ENCODE measurements around the gene ZNF662.

Gene ZNF662

GRCh38 chr3:42914771-42915515 lies 9.0 kb downstream of the ZNF662 start:
- DNase-seq (ENCODE audit: low read depth, low spot score): no peak

DNA sequence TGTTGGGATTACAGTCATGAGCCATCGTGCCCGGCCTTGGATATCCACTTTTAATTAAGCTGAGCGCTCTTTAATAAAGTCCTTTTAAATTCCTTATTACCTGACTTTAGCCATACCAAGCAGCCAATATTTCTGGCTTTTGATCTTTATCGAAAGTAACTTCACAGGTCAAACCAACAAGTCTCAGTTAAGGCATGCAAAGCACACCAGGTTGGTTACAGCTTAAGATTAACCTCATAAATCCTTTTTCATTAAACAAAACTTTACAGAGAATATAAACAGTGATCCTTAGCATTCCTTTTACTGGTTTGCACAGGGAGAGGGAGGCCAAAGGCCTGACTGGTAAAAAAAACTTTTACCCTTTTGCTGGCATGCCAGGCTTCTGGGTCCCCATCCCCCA lies 17.7 kb downstream of the ZNF662 start:
- no peak overlapping the region for H3K4me3 ChIP-seq (ENCODE audit: low read length)
- DNase-seq (ENCODE audit: low read depth, low spot score): no peak

More at GRCh38 chr3:42914771-42915515, 9.0 kb downstream of the ZNF662 start:
- H3K4me3 ChIP-seq (ENCODE audit: low read length): no peak overlapping the region

GRCh38 chr3:42926310-42926709 lies 20.4 kb downstream of the ZNF662 start:
- no peak overlapping the region for H3K4me3 ChIP-seq (ENCODE audit: low read length)

DNA sequence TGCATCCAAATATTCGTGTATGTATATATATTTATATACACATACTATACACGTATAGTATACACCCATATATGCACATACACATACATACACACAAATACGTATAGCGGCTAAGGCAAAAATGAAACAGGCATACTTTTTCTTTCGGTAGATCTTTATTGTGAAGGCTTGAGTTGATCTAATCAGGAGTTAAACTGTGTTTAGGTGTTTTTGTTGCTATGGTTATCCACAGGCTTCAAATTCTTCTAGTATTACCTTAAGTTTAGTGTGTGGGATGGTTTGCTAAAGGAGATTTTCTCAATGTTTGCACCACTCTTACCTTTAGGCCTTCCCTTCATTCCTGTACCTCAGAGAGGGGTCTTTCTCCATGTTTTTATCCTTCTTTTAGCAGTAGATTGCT lies 28.2 kb downstream of the ZNF662 start:
- DNase-seq (ENCODE audit: low read depth, low spot score): no peak
- no peak overlapping the region for H3K4me3 ChIP-seq (ENCODE audit: low read length)

More at GRCh38 chr3:42926310-42926709, 20.4 kb downstream of the ZNF662 start:
- DNase-seq (ENCODE audit: low read depth, low spot score): no peak

GRCh38 chr3:42934910-42935309 lies 29.0 kb downstream of the ZNF662 start:
- no peak for DNase-seq (ENCODE audit: low read depth, low spot score)

DNA sequence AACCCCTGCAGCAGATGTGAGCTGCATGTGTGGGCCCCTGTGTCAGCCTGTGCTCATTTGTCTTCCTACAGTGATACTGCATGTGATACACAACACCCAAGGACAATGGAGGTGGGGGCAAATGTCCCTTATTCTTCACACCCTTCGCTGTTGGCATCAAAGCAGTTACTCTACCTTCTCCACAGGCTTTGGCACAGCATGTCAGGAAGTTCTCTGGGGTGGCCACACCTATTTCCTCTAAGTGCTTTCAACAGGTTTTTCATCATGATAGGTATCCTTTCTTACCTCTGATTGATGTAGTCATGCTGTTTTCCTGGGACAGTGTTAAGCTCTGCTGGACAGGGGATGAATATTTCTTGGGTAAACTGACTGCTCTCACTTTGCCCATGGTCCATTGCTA lies 29.5 kb downstream of the ZNF662 start:
- DNase-seq (ENCODE audit: low read depth, low spot score): peak; percentile 14
- H3K4me3 ChIP-seq (ENCODE audit: low read length): no peak overlapping the region

More at GRCh38 chr3:42934910-42935309, 29.0 kb downstream of the ZNF662 start:
- H3K4me3 ChIP-seq (ENCODE audit: low read length): no peak overlapping the region

GRCh38 chr3:42936157-42936981 lies 30.4 kb downstream of the ZNF662 start:
- DNase-seq (ENCODE audit: low read depth, low spot score): no peak
- no peak overlapping the region for H3K4me3 ChIP-seq (ENCODE audit: low read length)

- no peak for DNase-seq (ENCODE audit: low read depth, low spot score)
- H3K4me3 ChIP-seq (ENCODE audit: low read length): no peak overlapping the region
Observed at GRCh38 chr3:42937334-42937733, 31.4 kb downstream of the ZNF662 start.

DNA sequence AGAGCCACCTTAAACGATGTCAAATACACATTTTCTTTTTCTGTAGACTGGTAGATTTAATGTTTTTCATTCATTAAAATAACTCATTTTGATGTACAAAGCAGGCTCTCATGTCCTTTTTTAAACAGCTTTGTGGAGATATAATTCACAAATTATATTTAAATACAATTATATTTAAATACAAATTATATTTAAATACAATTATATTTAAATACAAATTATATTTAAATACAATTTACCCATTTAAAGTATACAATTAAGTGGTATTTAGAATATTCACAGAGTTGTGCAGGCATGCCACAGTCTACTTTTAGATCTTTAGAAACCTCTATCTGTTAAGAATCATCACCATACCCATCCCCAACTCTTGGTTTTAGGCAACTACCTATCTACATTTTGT lies 36.8 kb downstream of the ZNF662 start:
- H3K4me3 ChIP-seq (ENCODE audit: low read length): no peak overlapping the region
- no peak for DNase-seq (ENCODE audit: low read depth, low spot score)

DNA sequence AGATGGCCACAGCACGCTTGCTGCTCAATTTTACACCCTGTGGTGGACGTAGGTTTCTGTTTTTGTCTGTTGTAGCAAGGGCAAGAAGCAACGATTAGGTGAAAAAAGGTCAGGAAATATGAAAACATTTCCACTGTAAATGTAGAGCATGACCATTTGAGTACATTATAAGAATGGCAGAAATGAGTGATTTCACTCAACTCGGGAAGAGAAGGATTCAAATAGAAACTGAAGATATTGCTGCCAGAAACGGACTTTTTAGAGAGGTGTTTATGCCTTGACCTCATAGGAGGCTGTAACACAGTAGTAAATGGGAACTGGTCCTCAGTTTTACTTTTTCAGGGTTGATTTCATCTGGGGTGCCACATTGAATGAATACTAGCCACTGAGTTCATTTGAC lies 40.1 kb downstream of the ZNF662 start:
- H3K4me3 ChIP-seq (ENCODE audit: low read length): no peak overlapping the region
- no peak for DNase-seq (ENCODE audit: low read depth, low spot score)

DNA sequence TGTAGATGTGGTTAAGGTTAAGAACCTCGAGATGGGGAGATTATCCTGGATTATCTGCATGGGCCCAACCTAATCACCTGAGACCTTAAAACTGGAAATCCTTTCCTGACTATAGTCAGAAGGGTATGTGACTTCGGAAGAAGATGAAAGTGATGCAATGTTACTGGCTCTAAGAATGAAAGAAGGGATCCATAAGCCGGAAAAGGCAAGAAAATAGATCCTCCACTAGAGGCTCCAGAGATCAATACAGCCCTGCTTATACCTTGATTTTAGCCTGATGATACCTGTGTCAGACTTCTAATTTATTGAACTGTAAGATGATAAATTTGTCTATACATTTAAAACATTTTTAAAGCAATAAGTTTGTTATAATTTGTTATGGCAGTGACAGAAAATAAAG lies 51.6 kb downstream of the ZNF662 start:
- no peak overlapping the region for H3K4me3 ChIP-seq (ENCODE audit: low read length)
- no peak for DNase-seq (ENCODE audit: low read depth, low spot score)

DNA sequence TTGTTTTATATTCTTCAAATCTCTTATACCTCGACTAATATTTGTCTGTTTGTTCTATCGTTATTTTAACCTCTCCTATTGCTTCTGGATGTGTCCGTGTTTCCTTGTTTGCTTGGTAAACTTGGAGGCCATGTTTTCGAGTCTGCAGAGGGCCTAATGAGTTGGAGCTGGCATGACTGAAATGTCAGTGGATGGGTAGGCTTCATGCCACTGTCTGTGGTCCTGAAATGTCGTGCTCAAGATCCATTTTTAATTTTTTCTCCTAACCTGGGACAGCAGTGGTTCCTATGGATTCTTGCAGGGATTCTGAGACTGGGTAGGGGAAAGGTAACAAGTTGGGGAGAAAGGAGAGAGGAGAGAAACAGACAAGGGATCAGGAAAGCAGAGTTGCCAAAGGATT lies 54.3 kb downstream of the ZNF662 start:
- no peak overlapping the region for H3K4me3 ChIP-seq (ENCODE audit: low read length)
- no peak for DNase-seq (ENCODE audit: low read depth, low spot score)

DNA sequence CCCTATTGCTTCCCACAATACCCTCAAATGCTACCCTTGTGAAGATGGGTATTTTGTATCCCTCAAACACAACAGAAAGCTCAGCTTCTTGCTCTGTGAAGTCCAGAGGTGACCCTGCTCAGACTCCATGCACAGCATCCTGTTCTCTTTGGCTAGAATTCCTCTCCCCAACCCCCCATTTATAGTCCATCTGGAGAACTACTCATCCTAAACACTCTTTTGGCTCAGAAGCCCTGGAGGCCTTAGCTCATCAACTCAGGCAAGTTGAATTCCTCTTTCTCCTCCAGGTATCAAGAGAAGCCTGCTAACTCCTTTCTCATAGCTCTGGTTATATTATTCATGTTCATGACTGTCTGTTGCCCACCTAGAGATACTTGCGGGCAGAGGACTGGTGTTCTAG lies 54.8 kb downstream of the ZNF662 start:
- DNase-seq (ENCODE audit: low read depth, low spot score): no peak
- H3K4me3 ChIP-seq (ENCODE audit: low read length): no peak overlapping the region

DNA sequence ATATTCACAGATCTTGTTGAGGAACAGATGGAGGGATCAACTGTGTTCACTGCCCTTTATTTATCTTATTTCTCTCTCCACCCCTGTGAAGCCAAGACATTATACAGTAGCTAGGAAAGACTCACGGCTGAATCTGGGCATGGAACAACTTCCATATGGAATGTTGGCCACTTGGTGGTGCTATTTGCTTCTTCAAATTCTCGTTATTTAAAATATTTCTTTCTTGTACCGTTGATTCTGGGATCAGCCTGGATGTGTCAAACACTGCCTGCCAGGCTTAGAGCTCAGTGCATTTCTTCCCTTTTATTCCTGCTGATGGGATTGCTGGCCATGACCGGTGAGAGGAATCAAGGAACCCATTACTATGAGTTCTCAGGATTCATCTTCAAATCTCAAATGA lies 55.7 kb downstream of the ZNF662 start:
- DNase-seq (ENCODE audit: low read depth, low spot score): peak; percentile 56
- H3K4me3 ChIP-seq (ENCODE audit: low read length): no peak overlapping the region

DNA sequence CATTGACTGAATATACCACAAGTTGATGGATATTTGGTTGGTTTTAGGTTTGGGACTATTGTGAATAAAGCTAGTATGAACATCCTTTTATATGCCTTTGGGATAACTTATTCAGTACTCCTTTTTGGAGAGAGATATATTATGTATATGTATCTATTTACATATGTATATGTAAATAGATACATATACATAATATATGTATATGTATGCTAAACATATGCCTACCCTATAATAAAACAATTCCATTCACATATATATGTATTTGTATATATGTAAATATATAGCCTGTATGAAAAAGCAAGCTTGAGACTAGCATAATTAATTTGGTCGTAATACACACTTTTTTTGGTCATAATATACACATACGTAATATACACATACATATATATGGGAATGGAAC lies 57.3 kb downstream of the ZNF662 start:
- no peak for DNase-seq (ENCODE audit: low read depth, low spot score)
- no peak overlapping the region for H3K4me3 ChIP-seq (ENCODE audit: low read length)

DNA sequence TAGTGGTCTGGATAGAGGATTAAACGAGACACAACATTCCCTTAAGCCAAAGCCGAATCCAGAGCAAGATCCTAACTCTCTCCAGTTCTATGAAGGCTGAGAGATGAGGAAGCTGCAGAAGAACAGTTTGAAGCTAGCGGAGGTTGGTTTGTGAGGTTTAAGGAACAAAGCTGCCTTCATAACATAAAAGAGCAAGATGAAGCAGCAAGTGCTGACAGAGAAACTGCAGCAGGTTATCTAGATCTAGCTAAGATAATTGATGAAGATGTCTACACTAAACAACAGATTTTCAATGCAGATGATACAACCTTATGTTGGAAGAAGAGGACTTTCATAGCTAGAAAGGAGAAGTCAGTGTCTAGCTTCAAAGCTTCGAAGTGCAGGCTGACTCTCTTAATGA lies 58.3 kb downstream of the ZNF662 start:
- no peak overlapping the region for H3K4me3 ChIP-seq (ENCODE audit: low read length)
- DNase-seq (ENCODE audit: low read depth, low spot score): peak; percentile 81

Data from Jurkat, Clone E6-1 (cell line).